Fibroblast of skin of scalp (primary cell): ENCODE data around the gene MGA.

Experiments
- DNase-seq: peaks from one replicate; pipeline ENCODE4 v3.0.0-alpha.2; 2013

The MGA gene

GRCh38 chr15:41810651-41811431 is 150.6 kb downstream of the MGA start:
- no peak for DNase-seq

GRCh38 chr15:41811432-41812195 is 151.4 kb downstream of the MGA start:
- peak; percentile 81 for DNase-seq

- no peak for DNase-seq
Observed at GRCh38 chr15:41812820-41813375, 152.7 kb downstream of the MGA start.

DNA sequence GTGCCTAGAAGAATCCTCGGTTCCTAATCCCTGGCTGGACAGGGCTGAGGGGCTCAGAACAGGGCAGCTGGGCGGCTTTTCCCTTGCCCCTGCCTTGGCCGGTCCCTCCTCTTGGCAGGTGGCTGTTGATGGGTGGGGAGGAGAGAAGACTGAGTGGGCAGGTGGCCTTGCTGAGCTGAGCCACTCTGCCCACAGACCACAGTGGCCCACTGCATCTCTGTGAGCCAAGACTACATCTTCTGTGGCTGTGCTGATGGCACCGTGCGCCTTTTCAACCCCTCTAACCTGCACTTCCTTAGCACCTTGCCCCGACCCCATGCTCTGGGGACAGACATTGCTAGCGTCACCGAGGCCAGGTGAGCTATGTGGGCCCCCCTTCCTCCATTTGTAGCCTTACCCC is 153.2 kb downstream of the MGA start:
- no peak for DNase-seq

DNA sequence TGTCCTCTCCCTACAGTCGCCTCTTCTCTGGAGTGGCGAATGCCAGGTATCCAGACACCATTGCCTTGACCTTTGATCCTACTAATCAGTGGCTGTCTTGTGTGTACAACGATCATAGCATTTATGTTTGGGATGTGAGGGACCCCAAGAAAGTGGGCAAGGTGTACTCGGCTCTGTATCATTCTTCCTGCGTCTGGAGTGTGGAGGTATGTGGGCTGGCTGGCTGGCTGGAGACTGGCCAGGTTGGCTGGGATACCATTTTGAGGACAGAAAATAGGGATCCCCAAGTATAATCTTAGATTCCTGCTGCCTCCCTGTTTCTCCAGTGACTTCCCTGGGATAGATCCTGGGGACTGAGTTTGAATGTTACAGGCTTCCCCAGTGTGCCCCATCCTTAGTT is 154.3 kb downstream of the MGA start:
- no peak for DNase-seq

- DNase-seq = no peak
Observed at GRCh38 chr15:41816788-41817187, 156.6 kb downstream of the MGA start.

DNA sequence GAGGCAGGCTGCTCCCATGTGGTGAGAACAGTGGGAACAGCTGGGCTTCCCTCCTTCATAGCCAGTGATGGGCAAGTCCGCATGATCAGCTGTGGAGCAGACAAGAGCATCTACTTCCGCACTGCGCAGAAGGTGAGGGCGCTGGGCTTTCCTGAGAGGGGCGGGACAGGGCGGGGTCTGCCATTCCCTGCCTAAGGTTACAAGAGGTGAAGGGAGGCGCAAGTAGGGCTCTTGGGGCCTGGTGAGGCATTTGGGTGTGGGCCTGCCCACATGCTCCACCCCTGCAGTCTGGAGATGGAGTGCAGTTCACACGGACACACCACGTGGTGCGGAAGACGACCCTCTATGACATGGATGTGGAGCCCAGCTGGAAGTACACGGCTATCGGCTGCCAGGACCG is 157.1 kb downstream of the MGA start:
- no peak for DNase-seq

GRCh38 chr15:41817781-41818180 is 157.6 kb downstream of the MGA start:
- no peak for DNase-seq

DNA sequence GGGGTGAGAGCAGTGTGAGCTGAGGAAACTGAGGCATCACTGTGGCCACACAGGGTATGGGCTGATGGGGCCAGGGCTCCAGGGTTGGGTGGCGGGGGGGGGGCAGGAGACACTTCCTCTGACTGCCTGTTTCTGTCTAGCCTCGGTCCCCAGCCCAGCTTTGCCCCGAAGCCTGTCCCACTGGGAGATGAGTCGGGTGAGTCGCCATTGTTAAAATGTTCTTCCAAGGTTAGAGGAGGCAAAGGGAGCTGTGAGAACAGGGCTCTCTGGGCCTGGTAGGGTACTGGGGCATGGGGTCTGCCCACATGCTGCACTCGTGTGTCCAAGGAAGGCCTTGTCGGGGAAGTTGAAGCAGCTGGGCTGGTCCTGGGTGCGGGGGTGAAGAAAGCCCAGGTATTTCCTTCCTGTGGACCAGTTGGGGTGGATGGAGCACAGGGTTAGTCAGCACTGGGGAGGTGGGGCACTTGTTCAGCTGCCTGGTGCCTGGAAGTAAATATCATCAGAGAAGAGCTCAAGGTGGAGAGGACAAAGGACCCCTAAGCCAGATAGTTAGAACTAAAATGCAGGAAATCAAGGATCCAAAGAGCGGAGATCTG is 159.3 kb downstream of the MGA start:
- DNase-seq = no peak

DNA sequence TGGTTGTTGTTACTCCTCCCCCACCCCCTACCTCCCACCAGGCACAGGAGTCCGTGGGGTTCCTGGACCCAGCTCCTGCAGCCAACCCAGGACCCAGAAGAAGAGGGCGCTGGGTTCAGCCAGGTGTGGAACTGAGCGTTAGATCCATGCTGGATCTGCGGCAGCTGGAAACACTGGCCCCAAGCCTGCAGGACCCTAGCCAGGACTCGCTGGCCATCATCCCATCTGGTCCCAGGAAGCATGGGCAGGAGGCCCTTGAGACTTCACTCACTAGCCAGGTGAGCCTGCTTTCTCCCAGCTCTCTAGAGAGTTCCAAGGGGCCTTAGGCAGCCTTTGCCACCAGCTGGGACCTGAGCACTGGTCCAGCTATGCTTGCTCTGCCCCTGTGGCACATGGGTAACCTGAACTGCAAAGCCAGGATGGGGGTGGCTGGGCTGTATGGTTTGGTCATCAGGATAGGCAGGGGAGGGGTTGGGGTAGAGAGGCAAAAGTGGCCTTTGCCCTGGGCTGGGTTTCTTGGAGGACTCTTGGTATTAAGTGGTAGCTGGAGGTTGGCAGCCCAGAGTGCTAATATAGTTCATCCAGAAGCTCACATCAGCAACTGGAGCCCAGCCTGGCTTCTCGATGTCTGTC is 160.7 kb downstream of the MGA start:
- no peak for DNase-seq

GRCh38 chr15:41821831-41822230 is 161.6 kb downstream of the MGA start:
- no peak for DNase-seq

GRCh38 chr15:41822471-41822870 is 162.3 kb downstream of the MGA start:
- no peak for DNase-seq
